GM19468 (cell line): ENCODE measurements around the gene TTC5.
"Not testable (repeated sequence)": the region's sequence is repeated elsewhere in the genome, so short reads cannot be mapped to it uniquely, and the experiment has no call there.

Experiments used
- ATAC-seq: cut with Tn5 transposase; IDR thresholded peaks from one replicate; pipeline ENCODE4 v1.9.1; 2021; ENCODE audit warnings: mild to moderate bottlenecking, moderate library complexity, moderate number of reproducible peaks; ENCODE audit not compliant: unreplicated experiment; ENCODE audit errors: extremely low read depth

TTC5 gene

GRCh38 chr14:20305265-20306078, at the start of gene TTC5:
Gene TTC5, minus strand, starts transcription at chr14:20305951. Its CDS starts 14 bp downstream, at chr14:20305937.
- peak; percentile 42 for ATAC-seq

DNA sequence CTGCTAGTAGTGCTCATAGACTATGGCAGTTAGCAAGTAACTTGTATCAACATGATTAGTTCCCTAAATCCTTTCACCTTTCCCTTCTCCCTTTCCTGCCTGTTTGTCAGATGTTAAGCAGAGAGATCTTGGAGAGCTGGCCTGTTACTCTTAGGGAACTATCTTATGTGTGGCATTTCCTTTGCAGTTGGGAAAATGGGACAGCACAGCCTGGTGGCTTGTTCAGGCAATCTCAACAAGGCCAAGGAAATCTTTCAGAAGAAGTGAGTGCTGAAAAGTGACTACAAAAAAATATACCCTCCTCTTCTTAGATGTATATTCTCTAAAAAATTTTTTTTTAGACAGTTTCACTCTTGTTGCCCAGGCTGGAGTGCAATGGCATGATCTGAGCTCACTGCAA, 45.1 kb upstream of the TTC5 start:
- no peak for ATAC-seq

- no peak for ATAC-seq
Measured at GRCh38 chr14:20350282-20350681, 44.5 kb upstream of the TTC5 start.

DNA sequence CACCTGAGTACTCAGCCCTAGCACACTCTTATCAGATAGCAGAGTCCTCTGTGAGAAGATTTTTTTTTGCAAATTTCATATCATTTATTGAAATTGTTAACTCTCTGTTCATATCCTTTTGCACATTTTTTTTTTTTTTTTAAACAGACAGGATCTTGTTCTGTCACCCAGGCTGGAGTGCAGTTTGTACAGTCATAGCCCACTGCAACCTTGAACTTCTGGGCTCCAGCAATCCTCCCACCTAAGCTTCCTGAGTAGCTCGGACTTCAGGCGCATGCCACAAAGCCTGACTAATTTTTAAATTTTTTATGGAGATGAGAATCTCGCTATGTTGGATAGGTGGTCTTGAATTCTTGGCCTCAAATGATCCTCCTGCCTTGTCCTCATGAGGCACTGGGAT, 42.0 kb upstream of the TTC5 start:
- ATAC-seq = no peak

DNA sequence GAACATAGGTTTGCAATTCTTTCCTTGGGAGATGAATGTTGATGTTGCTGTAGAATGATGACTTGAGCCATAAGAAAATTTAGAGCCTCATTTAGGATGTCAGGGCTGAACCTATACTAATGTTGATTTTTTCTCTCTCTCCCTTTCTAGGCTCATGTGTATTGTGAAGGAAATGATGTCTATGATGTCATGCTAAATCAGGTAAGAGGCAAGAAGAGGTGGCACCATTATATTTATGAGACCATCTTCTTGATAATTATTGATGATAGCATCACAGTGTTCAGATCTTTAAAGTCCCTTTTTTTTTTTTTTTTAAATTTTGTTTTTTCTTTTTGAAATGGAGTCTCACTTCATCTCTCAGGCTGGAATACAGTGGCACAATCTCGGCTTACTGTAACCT, 41.0 kb upstream of the TTC5 start:
- no peak for ATAC-seq

- no peak for ATAC-seq
Measured at GRCh38 chr14:20345366-20345765, 39.6 kb upstream of the TTC5 start.

GRCh38 chr14:20343862-20344220, 38.1 kb upstream of the TTC5 start:
- ATAC-seq = no peak

- peak; percentile 82 for ATAC-seq
Measured at GRCh38 chr14:20343092-20343861, 37.5 kb upstream of the TTC5 start, which contains the start of gene PARP2. Gene PARP2, plus strand, starts transcription at chr14:20343635. Its CDS starts 7 bp downstream, at chr14:20343642.

DNA sequence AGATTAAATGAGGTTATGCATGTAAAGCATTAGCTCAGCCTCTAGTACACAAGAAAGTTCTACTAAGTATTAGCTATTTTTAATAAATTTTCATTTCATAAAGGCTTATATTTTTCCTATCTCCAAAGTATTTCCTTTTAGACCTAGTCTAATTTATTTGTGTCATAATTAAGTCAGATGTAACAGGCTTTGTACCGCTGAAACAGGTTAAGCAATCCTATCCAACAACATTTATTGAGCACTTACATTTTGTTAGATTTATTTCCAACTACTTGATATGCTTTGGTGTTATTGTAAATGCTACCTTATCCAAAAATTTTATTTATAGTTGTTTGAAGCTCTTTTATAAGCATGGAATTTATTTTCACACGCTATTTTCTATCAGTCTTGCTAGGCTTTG, 35.9 kb upstream of the TTC5 start:
- ATAC-seq = no peak

- ATAC-seq = not testable (repeated sequence)
Measured at GRCh38 chr14:20341032-20341431, 35.3 kb upstream of the TTC5 start.

DNA sequence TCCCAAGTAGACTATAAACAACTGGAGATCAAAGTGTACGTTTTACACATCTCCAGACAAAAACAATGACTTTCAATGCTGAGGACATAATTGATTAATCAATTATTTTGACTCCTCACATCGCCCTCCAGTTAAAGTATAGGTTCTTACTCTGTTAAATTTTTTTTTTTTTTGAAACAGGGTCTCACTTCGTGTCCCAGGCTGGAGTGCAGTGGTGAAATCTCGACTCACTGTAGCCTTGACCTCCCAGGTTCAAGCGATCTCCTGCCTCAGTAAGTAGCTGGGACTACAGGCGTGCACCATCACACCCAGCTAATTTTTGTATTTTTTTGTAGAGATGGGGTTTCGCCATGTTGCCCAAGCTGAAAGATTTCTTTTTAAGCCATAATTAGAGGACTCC, 28.3 kb upstream of the TTC5 start:
- no peak for ATAC-seq

- no peak for ATAC-seq
Measured at GRCh38 chr14:20333494-20333841, 27.7 kb upstream of the TTC5 start.

GRCh38 chr14:20332788-20333493, 27.2 kb upstream of the TTC5 start, which contains the start of gene CCNB1IP1:
Gene CCNB1IP1, minus strand, starts transcription at chr14:20333279. Its CDS starts 16,756 bp downstream, at chr14:20316523.
- ATAC-seq = peak; percentile 86

- no peak for ATAC-seq
Measured at GRCh38 chr14:20332431-20332787, 26.7 kb upstream of the TTC5 start.

- ATAC-seq = no peak
Measured at GRCh38 chr14:20331053-20331613, 25.4 kb upstream of the TTC5 start.

GRCh38 chr14:20329355-20329754, 23.6 kb upstream of the TTC5 start:
- no peak for ATAC-seq

DNA sequence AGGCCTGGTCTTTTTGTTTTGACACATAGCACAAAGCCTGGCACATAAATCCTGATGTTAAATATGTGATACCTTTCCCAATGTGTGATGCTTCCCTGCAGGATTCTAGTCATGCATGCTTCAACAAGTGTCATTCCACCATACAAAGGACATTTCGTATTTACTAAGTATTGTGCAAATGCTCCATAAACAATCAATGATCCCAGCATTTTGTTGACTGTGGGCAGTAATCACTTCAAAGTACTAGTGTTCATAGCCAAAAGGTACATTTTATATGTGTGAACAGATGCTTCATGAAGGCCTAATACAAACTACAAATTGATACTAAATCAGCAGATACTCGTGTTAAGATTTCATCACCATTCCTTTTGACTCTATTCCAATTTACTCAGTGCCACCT, 23.0 kb upstream of the TTC5 start:
- no peak for ATAC-seq

DNA sequence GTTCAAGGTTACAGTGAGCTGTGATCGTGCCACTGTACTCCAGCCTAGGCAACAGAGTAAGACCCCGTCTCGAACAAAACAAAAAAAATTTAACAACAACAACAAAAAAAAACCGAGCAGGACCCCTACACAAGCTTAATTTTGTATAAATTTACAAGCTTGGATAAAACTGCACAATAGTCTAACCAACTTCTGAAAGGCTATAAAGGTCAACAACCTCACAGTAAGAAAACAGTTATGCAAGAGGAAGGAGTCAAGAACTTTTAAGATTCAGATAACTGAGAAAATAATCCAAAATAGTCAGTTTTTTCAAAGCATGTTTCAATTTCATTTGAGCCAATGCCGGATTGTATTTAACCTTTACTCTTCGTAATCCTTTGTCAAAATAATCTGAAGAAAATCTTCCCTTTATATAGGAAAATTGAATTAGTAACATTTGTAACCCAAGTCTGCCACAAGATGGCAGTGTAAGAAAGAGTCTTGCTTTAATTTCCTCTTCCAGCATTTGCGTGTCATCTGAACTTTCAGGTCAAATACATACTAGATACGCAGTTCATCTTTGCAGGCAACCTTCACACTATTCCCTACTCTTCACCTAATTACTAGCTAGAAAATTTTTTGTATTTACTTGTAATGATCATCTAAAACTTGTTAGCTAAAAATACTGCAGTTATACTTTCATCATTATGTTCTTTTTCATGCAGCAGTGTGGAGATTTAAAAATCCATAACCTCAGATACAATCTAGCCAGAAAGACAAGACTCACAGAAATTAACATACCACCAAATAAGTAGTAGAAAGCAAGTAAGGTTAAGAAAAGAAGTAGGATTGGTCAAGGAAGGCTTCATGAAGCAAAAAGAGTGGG, 21.5 kb upstream of the TTC5 start:
- no peak for ATAC-seq

DNA sequence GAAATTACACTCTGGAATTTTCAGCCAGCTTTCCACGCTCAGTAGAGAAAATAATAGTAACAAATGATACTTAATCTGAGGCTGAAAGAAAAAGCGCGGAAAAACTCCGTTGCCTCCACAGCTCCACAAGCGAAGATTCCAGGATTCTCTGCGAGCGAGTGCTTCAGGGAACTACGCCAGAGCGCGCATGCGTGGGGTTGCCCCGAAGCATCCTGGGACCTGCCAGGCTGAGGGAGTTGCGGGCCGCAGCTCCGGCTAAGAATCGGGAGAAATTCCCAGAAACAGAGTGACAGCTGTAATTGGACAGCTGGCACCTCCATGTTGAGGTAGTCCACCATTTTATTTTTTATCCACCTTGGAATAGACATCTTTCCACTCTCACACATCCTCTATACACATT, 12.0 kb upstream of the TTC5 start:
- ATAC-seq = no peak

GRCh38 chr14:20314026-20314425, 8.3 kb upstream of the TTC5 start:
- ATAC-seq = no peak
